Osteocyte (in vitro differentiated cells): Measurements from ENCODE around the gene PSEN1. TPM values are rescaled to one million over a fixed set of nuclear protein-coding genes. Genes with fewer than 3 reads are reported as not detected.

ENCODE experiments used
- DNase-seq: peaks from one replicate; pipeline ENCODE4 v3.0.0; 2021; ENCODE audit warnings: mixed read lengths; ENCODE audit not compliant: unreplicated experiment; ENCODE audit errors: extremely low spot score
- H3K27ac Mint-ChIP-seq: one replicate; pipeline ENCODE4 v1.8.0; 2021; ENCODE audit warnings: mild to moderate bottlenecking, mixed read lengths; ENCODE audit not compliant: unreplicated experiment
- H3K27me3 Mint-ChIP-seq: one replicate; pipeline ENCODE4 v1.8.0; 2021; ENCODE audit warnings: mixed read lengths; ENCODE audit not compliant: unreplicated experiment
- H3K36me3 Mint-ChIP-seq: one replicate; pipeline ENCODE4 v1.8.0; 2021; ENCODE audit warnings: mixed read lengths; ENCODE audit not compliant: unreplicated experiment
- H3K4me1 Mint-ChIP-seq: one replicate; pipeline ENCODE4 v1.8.0; 2021; ENCODE audit warnings: mixed read lengths; ENCODE audit not compliant: unreplicated experiment
- H3K4me3 Mint-ChIP-seq: one replicate; pipeline ENCODE4 v1.8.0; 2021; ENCODE audit warnings: mild to moderate bottlenecking, moderate library complexity, mixed read lengths; ENCODE audit not compliant: unreplicated experiment
- H3K9me3 Mint-ChIP-seq: one replicate; pipeline ENCODE4 v1.8.0; 2021; ENCODE audit warnings: mixed read lengths; ENCODE audit not compliant: unreplicated experiment
- CTCF ChIP-seq: fragments of 200-600 bp; sonication (generic); IDR thresholded peaks from 2 replicates; pipeline ENCODE4 v1.5.0; 2021; ENCODE audit warnings: antibody characterized with exemption, mild to moderate bottlenecking, moderate library complexity
- total RNA-seq: library from RNA; stranded (reverse); gene quantifications from 2 replicates; pipeline ENCODE4 v1.2.1, GENCODE V29; 2021

Gene PSEN1
- total RNA-seq, 1 donor from 2014 or later: 64.4 TPM

DNA sequence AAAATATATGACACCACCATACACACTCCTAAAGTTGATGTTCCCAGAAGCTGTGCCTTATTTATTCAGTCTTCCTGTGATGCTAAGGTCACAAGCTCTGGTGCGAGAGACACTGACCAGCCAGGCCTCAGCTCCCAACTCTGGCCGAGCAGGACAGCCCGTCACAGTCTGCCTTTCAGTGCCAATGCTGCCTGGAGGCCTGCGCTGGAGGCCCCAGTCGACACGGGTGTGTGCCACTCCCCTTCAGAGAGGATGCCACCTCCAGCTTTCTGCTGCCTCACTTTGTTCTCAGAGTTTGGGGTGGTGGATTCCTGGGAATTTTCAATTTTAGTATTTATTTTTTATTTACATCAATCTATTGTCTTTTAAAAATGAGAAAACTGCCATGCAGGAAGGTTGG lies 93.7 kb downstream of the PSEN1 start:
- DNase-seq: no peak
- H3K4me3 Mint-ChIP-seq: no peak overlapping the region
- peaks cover 8% of the 10 kb centered on the region for H3K27me3 Mint-ChIP-seq

DNA sequence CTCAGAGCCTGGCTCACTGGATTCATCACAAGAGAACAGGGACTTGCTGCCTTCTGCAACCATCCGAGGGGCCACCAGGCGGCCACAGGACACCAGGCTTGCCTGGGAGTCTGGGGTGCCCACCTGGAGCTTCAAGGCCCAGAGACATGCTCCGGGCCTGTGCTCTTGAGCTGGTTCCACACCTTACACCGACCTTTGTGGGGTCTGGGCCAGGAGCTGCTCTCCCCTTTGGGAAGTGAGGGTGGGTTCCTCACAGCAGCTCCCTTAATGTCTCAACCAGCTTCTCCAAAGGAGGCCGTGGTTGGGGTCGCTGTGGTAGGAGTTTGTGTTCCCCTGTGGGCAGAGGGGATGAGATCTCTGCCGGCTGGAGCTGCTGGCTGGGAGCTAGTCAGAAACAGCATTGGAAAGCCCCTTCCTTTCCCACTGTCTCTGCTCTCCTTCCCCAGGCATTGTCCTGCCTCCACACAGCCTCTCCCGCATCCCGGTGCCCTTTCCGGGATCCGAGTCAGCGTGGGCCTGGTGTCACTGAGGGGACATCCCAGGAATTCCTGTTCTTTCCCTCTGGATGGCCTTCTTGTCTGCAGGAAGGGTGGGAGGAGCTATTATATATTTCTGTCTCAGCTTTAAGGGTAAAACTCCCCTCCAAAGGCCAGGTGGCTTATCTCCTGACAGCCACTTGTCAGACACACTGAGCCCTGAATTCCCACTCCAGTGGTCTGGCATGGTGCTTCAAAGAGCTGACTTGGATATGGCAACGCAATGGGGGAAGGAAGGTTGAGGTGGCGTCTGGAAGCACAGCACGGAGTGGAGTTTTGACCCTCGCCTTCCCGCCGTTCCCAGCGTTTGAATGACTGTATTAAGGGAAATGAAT lies 95.9 kb downstream of the PSEN1 start:
- Mint-ChIP-seq H3K4me3 (no peak overlapping the region), H3K27ac (no peak overlapping the region), H3K9me3 (no peaks in the 10 kb centered on the region), H3K27me3 (peaks cover 8% of the 10 kb centered on the region), H3K36me3 (no peaks in the 10 kb centered on the region), H3K4me1 (peaks cover 73% of the 10 kb centered on the region)
- TF ChIP-seq CTCF: peak; percentile 30
- no peak for DNase-seq

More for the DNA sequence above, 93.7 kb downstream of the PSEN1 start:
- Mint-ChIP-seq H3K4me1 (peaks cover 59% of the 10 kb centered on the region), H3K27ac (no peak overlapping the region), H3K9me3 (no peaks in the 10 kb centered on the region), H3K36me3 (peaks cover 2% of the 10 kb centered on the region)
- no peak for TF ChIP-seq CTCF

GRCh38 chr14:73232984-73233383 lies 96.7 kb downstream of the PSEN1 start:
- Mint-ChIP-seq H3K4me3 (no peak overlapping the region), H3K27me3 (peaks cover 8% of the 10 kb centered on the region), H3K36me3 (no peaks in the 10 kb centered on the region), H3K4me1 (peaks cover 66% of the 10 kb centered on the region), H3K9me3 (no peaks in the 10 kb centered on the region), H3K27ac (no peak overlapping the region)
- TF ChIP-seq CTCF: no peak
- DNase-seq: no peak

- TF ChIP-seq CTCF: no peak
- Mint-ChIP-seq H3K4me1 (peaks cover 64% of the 10 kb centered on the region), H3K27ac (no peak overlapping the region), H3K4me3 (no peak overlapping the region), H3K36me3 (no peaks in the 10 kb centered on the region), H3K27me3 (peaks cover 8% of the 10 kb centered on the region), H3K9me3 (no peaks in the 10 kb centered on the region)
- no peak for DNase-seq
These were observed 97.3 kb downstream of the PSEN1 start for GRCh38 chr14:73233564-73233963.

DNA sequence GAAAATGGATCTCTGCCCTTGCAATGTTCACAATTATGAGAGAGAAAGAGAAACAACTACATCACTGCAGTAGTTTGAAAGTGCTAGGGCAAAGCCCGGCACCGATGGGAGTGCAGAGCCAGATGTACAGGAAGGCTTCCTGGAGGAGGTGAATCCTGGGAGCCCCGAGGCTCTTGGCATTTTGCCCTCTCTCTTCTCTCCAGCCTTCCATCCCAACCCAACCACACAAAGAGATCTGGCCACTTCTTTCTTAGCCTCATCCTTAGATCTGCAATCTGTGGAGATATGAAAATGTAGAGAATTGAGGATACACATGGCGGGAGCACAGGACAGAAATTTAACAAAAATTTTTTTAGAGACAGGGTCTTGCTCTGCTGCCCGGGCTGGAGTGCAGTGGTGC lies 97.7 kb downstream of the PSEN1 start:
- Mint-ChIP-seq H3K27me3 (peaks cover 8% of the 10 kb centered on the region), H3K36me3 (no peaks in the 10 kb centered on the region), H3K4me1 (peaks cover 64% of the 10 kb centered on the region), H3K4me3 (no peak overlapping the region), H3K27ac (no peak overlapping the region), H3K9me3 (no peaks in the 10 kb centered on the region)
- TF ChIP-seq CTCF: no peak
- no peak for DNase-seq
